ENCODE results near the gene LRP11. TPM values are rescaled to one million over a fixed set of nuclear protein-coding genes. Genes with fewer than 3 reads are reported as not detected.
A peak's percentile ranks its signal among the peaks of the same experiment; 100 is the strongest.
"Not testable (repeated sequence)": the region's sequence is repeated elsewhere in the genome, so short reads cannot be mapped to it uniquely, and the experiment has no call there.

Gene LRP11
- total RNA-seq, 1 donor from 2014 or later, result 38.3 TPM

GRCh38 chr6:149909701-149910470, 45.7 kb upstream of the LRP11 start:
- Histone ChIP-seq H3K36me3 (no peaks in the 10 kb centered on the region), H3K9me3 (peaks cover 7% of the 10 kb centered on the region), H3K27me3 (ENCODE audit: low read depth) (no peaks in the 10 kb centered on the region), H3K4me3 (no peak overlapping the region), H3K27ac (no peak overlapping the region), H3K4me1 (no peaks in the 10 kb centered on the region)
- ATAC-seq (no peak), DNase-seq (no peak)
- no peak for TF ChIP-seq CTCF (IDR thresholded peaks at IDR 0.05)
- intact Hi-C loops (cut with DNase I), result no loop called here

- H3K9me3 ChIP-seq; H3K4me1 ChIP-seq; H3K36me3 ChIP-seq; H3K27ac ChIP-seq; ATAC-seq; intact Hi-C loops (cut with DNase I); H3K27me3 ChIP-seq (ENCODE audit: low read depth); H3K4me3 ChIP-seq; DNase-seq: not testable (repeated sequence)
Measured at GRCh38 chr6:149908480-149908879, 44.3 kb upstream of the LRP11 start.

- ATAC-seq, result no peak
- Histone ChIP-seq H3K9me3 (peaks cover 7% of the 10 kb centered on the region), H3K4me1 (no peaks in the 10 kb centered on the region), H3K36me3 (no peaks in the 10 kb centered on the region), H3K27ac (no peak overlapping the region), H3K4me3 (no peak overlapping the region), H3K27me3 (ENCODE audit: low read depth) (no peaks in the 10 kb centered on the region)
- TF ChIP-seq CTCF (IDR thresholded peaks at IDR 0.05), result no peak
- intact Hi-C loops (cut with DNase I), result no loop called here
- no peak for DNase-seq
Measured at GRCh38 chr6:149907317-149907716, 43.2 kb upstream of the LRP11 start.

GRCh38 chr6:149906405-149906804, 42.2 kb upstream of the LRP11 start:
- intact Hi-C loops (cut with DNase I), result no loop called here
- DNase-seq (no peak), ATAC-seq (no peak)
- no peak overlapping the region for H3K4me3 ChIP-seq
- no peaks in the 10 kb centered on the region for H3K4me1 ChIP-seq
- TF ChIP-seq CTCF (IDR thresholded peaks at IDR 0.05), result no peak
- no peaks in the 10 kb centered on the region for H3K27me3 ChIP-seq (ENCODE audit: low read depth)
- no peak overlapping the region for H3K27ac ChIP-seq
- peaks cover 7% of the 10 kb centered on the region for H3K9me3 ChIP-seq
- H3K36me3 ChIP-seq, result no peaks in the 10 kb centered on the region

- Histone ChIP-seq H3K4me3 (no peak overlapping the region), H3K9me3 (peaks cover 7% of the 10 kb centered on the region), H3K27me3 (ENCODE audit: low read depth) (no peaks in the 10 kb centered on the region), H3K4me1 (no peaks in the 10 kb centered on the region), H3K27ac (no peak overlapping the region), H3K36me3 (no peaks in the 10 kb centered on the region)
- no peak for TF ChIP-seq CTCF (IDR thresholded peaks at IDR 0.05)
- no peak for DNase-seq
- intact Hi-C loops (cut with DNase I), result no loop called here
- no peak for ATAC-seq
Measured at GRCh38 chr6:149905911-149906371, 41.8 kb upstream of the LRP11 start.

GRCh38 chr6:149905371-149905910, 41.3 kb upstream of the LRP11 start:
- H3K4me3 ChIP-seq, result no peak overlapping the region
- H3K9me3 ChIP-seq, result peaks cover 7% of the 10 kb centered on the region
- H3K36me3 ChIP-seq, result no peaks in the 10 kb centered on the region
- H3K27me3 ChIP-seq (ENCODE audit: low read depth), result no peaks in the 10 kb centered on the region
- no peak for TF ChIP-seq CTCF (IDR thresholded peaks at IDR 0.05)
- no peak overlapping the region for H3K27ac ChIP-seq
- ATAC-seq (peak in 1 of 2 donors; percentile 7), DNase-seq (no peak)
- H3K4me1 ChIP-seq, result no peaks in the 10 kb centered on the region
- intact Hi-C loops (cut with DNase I), result no loop called here
